ENCODE data around the gene SDF2L1.

GRCh38 chr22:21683401-21683811 is 41.3 kb downstream of the SDF2L1 start:
- TF ChIP-seq CTCF (IDR thresholded peaks at IDR 0.05): no peak
- no peak for TF ChIP-seq POLR2A (IDR thresholded peaks at IDR 0.05)
